GM21447 (cell line): Measurements from ENCODE around the gene ARID1A.

Experiments
- ATAC-seq: cut with Tn5 transposase; IDR thresholded peaks from one replicate; pipeline ENCODE4 v1.9.1; 2021; ENCODE audit not compliant: unreplicated experiment

ARID1A gene

DNA sequence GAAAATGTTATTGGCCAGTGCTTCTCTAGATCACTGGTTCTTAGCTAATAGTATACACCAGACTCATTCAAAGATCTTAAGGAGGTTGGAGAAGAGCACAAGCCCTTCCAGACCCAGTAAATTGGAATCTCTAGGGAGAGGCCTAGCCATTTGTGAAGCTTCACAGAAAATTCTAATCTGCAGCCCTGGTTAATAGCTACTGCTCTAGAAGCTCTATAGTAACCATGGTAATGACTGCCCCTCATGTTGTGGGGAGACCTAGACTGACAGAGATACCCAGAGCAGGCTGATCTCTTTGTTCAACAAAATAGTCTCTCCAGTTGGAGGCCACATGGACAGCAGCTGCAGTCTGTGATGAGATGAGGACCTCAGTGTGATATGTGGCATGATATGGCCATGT lies 31.7 kb downstream of the ARID1A start:
- ATAC-seq, result no peak

DNA sequence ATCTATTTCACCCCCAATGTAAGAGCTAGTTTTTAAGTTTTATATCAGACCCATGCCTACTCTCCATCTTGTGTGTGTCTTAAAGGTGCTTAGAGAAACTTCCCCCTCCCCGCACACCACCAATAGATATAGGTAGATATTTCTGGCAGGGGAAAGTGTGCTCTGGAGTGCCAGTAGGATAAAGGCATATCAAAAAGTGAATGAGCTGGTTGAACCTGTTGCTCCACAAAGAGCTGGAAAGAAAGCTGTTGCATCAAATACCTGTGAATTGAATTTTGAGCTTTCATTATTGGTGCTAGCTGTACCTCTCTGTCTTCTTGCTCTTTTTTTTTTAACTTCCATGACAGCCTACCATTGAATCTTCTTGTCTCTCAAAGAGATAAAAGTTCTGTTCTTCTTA lies 32.8 kb downstream of the ARID1A start:
- ATAC-seq, result no peak

DNA sequence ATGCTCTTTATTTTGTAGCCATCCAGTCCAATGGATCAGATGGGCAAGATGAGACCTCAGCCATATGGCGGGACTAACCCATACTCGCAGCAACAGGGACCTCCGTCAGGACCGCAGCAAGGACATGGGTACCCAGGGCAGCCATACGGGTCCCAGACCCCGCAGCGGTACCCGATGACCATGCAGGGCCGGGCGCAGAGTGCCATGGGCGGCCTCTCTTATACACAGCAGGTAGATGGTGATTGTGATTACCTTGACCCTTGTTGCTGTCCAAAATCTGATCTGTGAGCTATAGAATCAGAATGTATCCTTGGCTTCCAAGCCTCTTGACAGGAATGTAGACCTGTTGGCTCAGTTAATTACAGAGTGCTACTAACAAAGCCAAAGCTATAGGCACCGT lies 33.8 kb downstream of the ARID1A start:
- ATAC-seq, result no peak

DNA sequence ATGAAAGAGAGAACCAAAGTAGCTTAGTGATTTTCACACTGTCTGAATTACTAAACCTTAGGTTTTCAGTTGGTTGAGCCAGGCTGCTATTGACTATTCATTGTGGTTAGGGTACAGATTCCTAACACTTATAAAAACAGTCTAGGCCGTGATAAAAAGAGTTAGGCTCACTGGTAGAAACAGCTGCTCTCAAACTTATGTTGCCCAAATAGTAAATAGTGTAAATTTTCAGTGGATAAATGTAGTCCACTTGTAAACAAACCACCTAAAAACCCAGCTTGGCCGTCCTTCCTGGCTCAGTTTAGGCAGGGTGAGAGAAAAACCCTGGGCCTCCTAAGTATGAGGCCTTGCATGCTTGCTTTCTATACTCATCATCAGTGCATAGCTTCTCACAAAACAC lies 34.9 kb downstream of the ARID1A start:
- no peak for ATAC-seq

DNA sequence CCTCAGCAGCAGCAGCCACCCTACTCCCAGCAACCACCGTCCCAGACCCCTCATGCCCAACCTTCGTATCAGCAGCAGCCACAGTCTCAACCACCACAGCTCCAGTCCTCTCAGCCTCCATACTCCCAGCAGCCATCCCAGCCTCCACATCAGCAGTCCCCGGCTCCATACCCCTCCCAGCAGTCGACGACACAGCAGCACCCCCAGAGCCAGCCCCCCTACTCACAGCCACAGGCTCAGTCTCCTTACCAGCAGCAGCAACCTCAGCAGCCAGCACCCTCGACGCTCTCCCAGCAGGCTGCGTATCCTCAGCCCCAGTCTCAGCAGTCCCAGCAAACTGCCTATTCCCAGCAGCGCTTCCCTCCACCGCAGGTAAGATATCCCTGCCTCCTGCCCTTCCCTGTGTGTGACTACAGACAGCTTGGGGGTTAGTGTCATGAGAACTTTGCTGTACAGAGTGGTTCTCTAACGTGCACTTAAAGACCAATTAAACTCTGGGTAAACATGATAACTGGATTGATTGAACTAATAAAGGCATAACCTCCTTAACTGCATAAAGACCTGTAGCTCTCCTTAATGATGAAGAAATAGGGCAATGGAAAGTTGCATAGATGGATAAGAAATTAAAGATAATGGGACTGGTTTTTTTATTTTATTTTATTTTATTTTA lies 35.6 kb downstream of the ARID1A start:
- no peak for ATAC-seq

DNA sequence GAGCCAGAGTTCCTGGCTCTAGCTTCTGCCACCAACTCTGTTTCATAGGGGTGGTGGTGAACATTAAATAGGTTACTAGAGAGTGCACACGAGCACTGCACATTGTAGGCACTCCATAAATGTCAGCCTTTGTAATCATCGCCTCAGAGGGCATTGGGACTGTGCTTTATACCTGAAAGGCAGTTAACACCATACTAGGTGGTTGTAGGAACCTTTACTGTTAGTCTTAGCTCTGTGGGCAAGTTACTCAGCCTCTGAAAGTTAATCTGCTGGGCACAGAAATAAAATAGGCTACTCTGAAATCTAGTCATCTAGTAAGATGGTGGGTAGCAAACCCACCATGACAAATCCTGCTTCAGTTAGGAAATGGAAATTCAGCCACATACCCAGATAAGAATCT lies 37.6 kb downstream of the ARID1A start:
- ATAC-seq, result no peak

DNA sequence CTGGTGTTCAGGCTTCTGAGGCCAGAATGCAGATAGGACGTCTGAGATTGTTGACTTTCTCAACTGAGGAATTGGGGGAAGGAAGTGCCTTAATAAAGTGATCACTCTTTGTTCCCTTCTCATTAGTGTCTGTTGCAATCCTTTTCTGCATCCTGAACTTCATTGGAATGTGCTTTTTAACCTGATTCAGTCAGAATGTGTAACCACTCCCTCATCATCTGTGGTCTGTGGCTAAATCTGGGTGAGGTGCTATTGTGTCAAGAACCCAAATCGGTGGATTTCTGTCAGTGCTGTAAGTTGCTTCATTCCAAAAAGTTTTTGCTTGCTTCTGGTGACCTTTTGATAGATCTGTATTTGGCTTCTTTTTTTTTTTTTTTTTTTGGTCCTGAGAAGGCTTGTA lies 38.2 kb downstream of the ARID1A start:
- no peak for ATAC-seq

DNA sequence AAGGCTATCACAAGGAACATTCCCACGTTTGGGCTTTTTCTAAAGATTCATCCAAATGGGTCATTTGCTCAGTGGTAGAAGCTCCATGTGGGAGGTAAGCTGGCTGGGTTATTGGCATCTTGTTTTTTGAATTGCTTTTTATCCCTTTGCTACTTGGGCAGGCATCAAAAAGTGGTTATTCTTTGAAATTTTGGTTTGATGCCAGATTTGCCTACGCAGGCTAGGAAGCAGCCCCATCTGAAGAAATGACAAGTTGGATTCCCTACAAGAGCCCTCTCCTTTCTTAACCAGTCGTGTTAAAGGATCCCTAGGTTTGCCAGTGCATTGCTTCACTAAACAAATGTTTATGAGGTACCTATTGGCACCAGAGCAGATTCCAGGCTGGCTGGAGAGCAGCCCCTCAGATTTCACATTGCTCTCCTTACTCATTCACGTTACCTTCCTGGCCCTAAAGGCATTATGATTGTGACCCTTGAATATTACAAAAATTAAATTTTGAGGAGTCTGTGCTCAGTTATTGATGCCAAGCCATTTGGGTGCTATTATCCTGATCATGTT lies 38.8 kb downstream of the ARID1A start:
- ATAC-seq, result no peak

DNA sequence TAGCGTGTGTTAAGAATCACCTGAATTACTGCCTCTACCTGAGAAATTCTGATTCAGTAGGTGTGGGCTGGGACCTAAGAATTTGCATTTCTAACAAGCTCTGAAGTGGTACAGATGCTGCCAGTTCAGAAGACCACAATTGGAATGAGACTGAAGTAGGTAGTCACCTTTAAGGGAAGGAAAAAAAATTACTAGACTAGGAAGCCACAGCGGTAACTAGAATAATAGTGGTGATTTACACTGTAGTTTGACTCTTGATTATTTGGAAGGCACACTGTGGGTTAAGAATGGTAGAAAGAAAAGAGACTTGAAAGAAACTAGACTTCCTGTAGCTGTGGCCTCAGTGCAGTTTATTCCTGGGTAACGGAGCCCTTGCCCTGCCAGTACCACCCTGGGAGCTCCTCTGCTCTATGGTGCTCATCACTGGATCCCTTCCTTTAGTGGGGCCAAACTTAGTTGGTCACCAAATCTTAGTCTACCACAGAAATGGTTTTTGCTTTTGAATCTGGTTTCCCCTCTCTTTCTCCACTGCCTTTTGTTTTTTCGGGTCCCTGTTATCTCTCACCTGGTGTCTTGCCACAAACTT lies 43.6 kb downstream of the ARID1A start:
- ATAC-seq, result no peak

DNA sequence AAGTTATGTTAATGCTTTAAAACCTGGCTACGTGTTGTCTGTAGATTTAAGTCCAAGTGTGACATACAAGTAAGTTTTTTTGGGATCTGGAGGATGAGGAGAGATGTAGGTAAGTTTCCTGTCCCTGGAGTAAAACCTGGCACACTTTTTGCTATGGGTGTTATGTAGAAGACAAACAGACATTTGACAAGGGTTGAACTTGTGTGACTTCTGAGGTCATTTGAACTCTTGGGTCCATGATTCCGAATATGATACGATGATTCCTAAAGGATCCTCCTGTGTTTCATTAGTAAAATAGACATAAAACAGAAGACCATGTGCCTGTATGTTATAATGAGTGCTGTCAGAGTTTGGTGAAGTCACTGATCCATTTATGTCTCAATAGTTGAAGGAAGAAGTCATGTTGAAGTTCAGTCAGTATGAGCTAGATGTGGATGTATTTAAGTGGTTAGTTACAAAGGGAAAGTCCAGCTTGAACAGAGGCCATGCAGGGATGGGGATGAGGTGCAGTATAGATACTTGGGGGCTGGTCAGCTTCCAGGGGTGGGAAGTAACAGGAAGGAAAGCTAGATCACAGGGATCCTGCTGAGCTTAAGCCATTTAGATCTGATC lies 44.3 kb downstream of the ARID1A start:
- no peak for ATAC-seq

DNA sequence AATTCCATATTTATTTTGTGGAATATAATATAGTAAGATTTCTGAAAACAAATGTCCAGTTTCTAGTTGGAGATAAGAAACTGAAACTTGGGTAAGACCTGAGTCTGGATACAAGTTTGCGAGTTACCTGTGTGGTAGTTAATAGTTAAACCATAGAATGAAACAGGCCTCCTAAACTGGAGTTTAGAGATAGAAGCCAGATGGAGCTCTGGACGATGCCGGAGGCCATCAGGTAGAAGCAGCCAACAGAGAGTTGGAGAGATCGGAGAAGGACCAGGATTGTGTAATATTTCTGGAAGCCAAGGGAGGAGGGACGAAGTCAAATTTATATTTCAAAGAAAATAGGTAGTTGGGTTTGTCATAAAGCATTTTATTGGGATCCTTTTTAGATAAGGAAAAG lies 45.1 kb downstream of the ARID1A start:
- ATAC-seq, result no peak

DNA sequence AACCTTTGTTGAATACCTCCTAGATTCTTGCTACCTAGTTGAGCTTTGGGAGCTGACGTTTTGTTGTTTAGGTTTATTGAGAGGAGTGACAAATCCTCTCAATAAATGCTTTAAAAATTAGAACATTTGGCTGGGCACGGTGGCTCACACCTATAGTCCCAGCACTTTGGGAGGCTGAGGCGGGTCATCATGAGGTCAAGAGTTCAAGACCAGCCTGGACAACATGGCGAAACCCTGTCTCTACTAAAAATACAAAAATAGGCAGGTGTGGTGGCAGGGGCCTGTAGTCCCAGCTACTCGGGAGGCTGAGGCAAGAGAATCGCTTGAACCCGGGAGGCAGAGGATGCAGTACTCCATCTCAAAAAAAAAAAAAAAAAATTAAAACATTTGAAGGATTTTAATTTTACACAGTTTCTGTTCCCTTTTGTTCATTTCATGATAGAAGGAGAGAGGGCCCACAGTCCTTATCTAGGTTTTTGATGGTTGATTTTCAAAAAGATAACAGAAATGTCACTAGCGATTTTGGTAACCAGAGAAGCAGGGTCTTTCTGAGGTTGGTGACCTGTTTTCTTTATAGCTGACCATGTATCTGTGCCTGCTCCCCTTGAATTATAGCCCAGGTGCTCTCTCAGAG lies 47.7 kb downstream of the ARID1A start:
- no peak for ATAC-seq

DNA sequence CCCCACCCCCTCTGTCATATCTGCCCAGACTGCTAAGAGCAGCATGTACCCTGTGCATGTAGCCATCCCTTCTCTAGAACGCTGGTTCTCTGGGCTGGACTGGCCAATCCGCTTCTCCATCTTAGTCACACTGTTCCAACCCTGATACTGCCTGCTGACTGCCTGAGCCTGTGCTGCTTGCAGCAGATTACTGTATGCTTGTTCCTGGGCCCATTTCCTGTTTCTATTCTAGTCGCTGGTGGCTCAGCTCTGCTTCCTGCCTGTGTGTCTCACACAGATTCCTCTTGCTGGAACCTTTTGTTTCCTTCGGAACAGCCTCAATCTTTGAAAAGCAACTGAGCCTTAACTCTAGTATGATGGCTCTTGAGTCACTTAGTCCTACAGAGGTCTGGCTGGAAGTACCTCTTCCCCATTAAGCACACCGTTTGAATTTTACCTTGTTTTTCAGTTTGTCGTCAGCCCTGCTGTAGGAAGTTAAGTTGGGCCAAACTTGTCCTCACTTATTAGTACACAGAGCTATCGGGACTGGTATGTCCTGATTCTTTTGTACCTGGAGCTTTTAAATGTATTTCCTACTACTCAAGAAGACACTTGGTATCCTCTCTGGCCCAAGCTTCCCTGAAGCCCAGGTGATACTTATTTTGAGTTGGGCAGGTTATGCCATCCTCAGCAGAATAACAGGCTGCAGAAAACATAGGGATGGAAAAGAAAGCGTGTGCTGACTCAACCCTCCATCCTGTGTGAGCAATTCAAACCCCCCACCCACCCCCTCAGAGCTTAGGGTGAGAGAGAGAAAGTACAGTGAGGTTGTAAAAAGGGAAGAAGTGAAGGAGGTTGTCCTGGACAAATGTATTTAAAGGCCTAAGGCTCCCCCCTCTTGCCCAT lies 48.5 kb downstream of the ARID1A start:
- peak; percentile 96 for ATAC-seq

DNA sequence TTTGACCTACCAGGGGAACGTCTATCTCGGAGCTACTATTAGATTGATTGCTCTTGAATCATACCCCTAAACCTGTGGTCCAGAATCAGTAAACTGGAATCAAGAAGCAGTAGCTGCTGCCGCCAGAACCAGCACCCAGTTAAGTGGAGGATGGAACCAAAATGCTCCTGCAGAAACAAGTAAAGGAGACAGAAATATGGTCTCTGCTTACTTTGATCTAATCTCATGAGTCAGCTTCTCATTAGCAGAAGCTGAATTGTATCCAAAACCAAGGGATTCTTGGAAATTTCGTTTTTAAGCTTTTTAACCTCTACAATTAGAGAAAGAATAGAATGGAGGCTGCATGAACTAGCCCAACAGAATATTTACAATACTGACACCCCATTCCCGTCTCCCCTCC lies 49.4 kb downstream of the ARID1A start:
- ATAC-seq, result no peak

DNA sequence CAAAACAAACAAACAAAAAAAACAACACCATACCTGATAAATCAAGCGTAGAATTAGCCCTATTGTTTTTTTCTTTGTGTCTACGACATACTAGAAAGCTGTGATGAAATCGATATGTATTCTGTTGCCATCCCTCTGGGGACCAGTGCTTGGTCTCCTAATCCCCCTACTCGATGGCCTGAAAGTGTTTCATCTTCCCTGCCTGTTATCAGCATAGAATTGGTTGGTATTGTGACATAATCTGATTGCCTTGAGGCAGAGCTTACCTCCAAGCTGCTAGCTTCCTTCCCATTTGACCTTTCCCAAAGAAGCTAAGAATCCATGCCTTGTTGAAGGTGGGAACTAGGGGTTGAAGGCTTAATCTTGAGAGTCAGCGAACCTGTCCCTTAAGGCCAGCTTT lies 51.2 kb downstream of the ARID1A start:
- ATAC-seq, result no peak

DNA sequence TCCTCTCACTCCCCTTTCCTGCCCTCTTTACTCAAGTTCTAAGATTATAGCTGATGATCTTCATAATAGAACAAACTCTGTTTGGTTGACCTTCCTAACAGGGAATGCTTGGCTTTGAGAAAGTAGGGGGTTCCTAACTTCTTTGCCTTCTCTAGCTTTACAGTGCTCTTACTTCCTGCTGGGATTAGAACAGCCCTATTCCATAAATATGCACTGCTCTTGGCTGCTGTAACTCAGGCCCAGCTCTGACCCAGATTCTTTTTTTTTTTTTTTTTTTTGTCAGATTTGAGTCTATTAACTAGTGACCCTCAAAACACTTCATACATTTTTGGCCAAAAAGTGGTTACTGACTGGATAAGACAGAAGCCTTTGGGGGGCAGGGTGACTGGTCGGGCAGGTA lies 52.5 kb downstream of the ARID1A start:
- ATAC-seq, result no peak

DNA sequence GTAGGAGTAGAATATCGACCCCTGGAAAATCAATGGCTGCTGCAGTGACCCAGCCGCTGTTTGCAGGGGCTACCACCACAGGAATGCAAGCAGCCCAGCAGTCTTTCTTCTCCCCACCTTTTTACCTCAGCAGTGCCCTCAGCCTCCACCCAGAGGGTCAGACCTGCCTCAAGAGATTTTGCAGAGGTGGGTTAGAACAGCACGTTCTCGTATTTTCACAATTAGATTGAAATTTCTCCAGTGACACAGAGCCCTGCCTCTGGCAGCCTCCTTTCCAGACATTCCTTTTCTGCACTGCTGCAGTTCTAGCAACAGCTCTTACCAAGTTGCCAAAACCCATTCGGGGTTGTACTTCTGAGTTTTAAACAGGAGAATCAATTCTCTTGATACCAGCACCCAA lies 53.6 kb downstream of the ARID1A start:
- ATAC-seq, result no peak

DNA sequence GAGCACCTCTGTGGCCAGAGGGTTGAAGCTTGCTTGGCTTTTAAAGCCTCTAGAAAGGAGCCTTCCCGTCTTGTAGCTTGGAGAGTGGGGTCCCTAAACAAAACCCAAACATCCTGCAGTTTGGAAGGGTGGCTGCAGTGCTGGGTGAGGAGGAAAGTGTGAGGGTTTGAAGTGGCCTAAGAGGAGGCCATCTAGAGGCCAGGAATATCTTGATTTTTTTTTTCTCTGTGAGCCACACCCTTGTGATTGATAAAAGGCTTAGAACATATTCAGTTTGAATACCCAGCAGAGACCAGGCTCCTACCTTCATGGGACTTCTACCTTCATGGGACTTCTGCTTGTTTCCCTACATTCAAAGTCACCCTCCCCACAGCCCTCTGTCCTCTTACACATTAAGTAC lies 54.6 kb downstream of the ARID1A start:
- ATAC-seq, result no peak

DNA sequence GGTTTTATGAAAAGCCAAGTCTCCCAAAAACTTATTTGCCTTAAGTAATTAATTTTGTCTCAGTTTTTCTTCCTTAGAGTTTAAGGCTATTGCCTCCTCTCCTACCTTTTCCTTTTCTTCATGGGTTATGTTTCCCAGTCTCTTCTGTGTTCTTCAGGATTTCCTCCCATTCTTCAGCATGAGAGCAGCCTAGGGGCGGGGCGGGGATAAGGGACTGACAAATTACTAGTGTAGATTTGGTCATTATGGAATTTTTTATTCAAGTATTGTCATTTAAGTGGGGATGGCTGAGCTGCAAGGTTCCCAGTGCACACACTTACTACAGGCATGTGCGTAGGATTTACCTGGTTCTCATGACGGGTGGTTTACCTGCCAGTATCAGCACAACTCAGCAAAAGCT lies 56.7 kb downstream of the ARID1A start:
- no peak for ATAC-seq

DNA sequence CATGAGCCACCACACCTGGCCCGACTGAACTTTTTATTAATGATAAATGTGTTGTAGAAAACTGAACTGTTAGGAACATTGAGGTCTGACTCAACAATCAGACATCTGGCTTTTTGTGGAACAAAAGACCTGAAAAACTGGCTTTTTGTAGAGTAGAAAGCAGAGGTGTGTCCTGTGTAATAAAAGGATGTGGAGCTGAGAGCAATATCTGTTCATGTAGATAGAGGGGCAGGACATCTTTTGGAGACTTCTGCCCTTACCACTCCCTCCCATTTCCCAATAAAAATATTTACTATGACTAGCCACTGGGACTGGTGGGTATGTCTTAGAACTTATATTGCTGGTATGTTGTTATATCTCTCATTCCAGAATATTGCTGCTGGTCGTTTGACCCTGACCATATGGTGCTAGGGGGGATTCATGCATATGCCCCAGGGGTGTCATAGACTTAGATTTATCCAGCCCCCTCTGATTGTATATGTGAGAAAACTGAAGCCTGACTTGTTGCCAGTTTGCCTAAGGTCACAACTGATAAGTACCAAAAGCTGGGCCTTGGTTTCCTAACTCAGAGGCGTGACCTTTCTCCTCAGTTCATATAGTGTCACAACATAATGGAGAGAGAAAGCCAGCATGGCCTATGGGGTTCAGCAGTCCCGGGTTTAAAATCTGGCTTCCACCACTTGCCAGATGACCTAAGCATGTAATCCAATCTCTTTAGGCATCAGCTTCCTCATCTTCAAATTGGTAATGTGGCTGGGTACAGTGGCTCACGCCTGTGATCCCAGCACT lies 58.5 kb downstream of the ARID1A start:
- no peak for ATAC-seq
